GM23248 (cell line): ENCODE data around the gene SMIM23. TPM values are rescaled to one million over a fixed set of nuclear protein-coding genes. Genes with fewer than 3 reads are reported as not detected.

Experiments used
- DNase-seq: peaks from one replicate; pipeline ENCODE4 v3.0.0-alpha.2; 2015
- H2AFZ ChIP-seq: fragments of 200-600 bp; sonication (generic); 2 replicates; pipeline ENCODE4 v1.6.1; 2016; ENCODE audit warnings: antibody characterized with exemption
- H3F3A ChIP-seq: fragments of 200-600 bp; sonication (generic); 2 replicates; pipeline ENCODE4 v1.6.1; 2016; ENCODE audit warnings: mild to moderate bottlenecking, antibody characterized with exemption, mixed run types; ENCODE audit not compliant: insufficient read depth
- H3K27ac ChIP-seq: fragments of 200-600 bp; sonication (generic); 2 replicates; pipeline ENCODE4 v1.5.1; 2016; ENCODE audit warnings: mild to moderate bottlenecking
- H3K27me3 ChIP-seq: fragments of 200-600 bp; sonication (generic); replicated peaks from 2 replicates; pipeline ENCODE4 v1.6.1; 2016; ENCODE audit warnings: mild to moderate bottlenecking; ENCODE audit not compliant: insufficient read depth
- H3K36me3 ChIP-seq: fragments of 200-600 bp; sonication (generic); 2 replicates; pipeline ENCODE4 v1.6.1; 2016; ENCODE audit warnings: low read depth, mild to moderate bottlenecking
- H3K4me1 ChIP-seq: fragments of 200-600 bp; sonication (generic); 2 replicates; pipeline ENCODE4 v1.6.1; 2016; ENCODE audit warnings: mild to moderate bottlenecking; ENCODE audit not compliant: insufficient read depth
- H3K4me2 ChIP-seq: fragments of 200-600 bp; sonication (generic); one replicate; pipeline ENCODE4 v1.6.1; 2016; ENCODE audit warnings: mild to moderate bottlenecking; ENCODE audit not compliant: unreplicated experiment
- H3K4me3 ChIP-seq: fragments of 200-600 bp; sonication (generic); 2 replicates; pipeline ENCODE4 v1.5.1; 2016; ENCODE audit warnings: mild to moderate bottlenecking
- H3K79me2 ChIP-seq: fragments of 200-600 bp; sonication (generic); 2 replicates; pipeline ENCODE4 v1.6.1; 2016; ENCODE audit warnings: mild to moderate bottlenecking; ENCODE audit not compliant: insufficient read depth
- H3K9ac ChIP-seq: fragments of 200-600 bp; sonication (generic); 2 replicates; pipeline ENCODE4 v1.6.1; 2016; ENCODE audit warnings: mild to moderate bottlenecking
- H3K9me2 ChIP-seq: fragments of 200-600 bp; sonication (generic); 2 replicates; pipeline ENCODE4 v1.6.1; 2016; ENCODE audit warnings: mixed run types, mild to moderate bottlenecking, moderate library complexity; ENCODE audit not compliant: insufficient read depth
- H3K9me3 ChIP-seq: fragments of 200-600 bp; sonication (generic); one replicate; pipeline ENCODE4 v1.6.1; 2017; ENCODE audit warnings: low read depth
- H4K20me1 ChIP-seq: fragments of 200-600 bp; sonication (generic); 2 replicates; pipeline ENCODE4 v1.6.0; 2016; ENCODE audit not compliant: insufficient read depth
- EZH2 ChIP-seq: fragments of 200-600 bp; sonication (generic); IDR thresholded peaks from 2 replicates; pipeline ENCODE4 v1.6.1; 2018; ENCODE audit warnings: antibody characterized with exemption, mild to moderate bottlenecking; ENCODE audit not compliant: insufficient read depth, poor library complexity, severe bottlenecking
- EZH2phosphoT487 ChIP-seq: fragments of 200-600 bp; sonication (generic); IDR thresholded peaks from 2 replicates; pipeline ENCODE4 v1.6.1; 2018; ENCODE audit warnings: antibody characterized with exemption, moderate library complexity, mild to moderate bottlenecking, low read depth; ENCODE audit not compliant: insufficient read depth
- whole genome bisulfite sequencing, 2 experiments: methylation state at CpG; one replicate each; pipeline ENCODE4 v1.1.6; 2015 to 2017; ENCODE audit warnings: low lambda C conversion rate in 2 of 2, low coverage in 1 of 2; ENCODE audit errors: missing lambda C conversion rate in 2 of 2; 5-methylcytosine and 5-hydroxymethylcytosine counted together
- in situ Hi-C: fragments of 300-500 bp; cut with MboI; formaldehyde crosslinking; loops from 2 replicates; pipeline ENCODE4 v1.15.0; 2020
- polyA plus RNA-seq: library from polyadenylated mRNA; unstranded; fragments of >200 nt; fragmentation: Nextera tagmentation; extraction: Ambion mirVana; gene quantifications from 2 replicates; pipeline ENCODE4 v1.2.1, GENCODE V29; 2016
- total RNA-seq: library from RNA; depleted of rRNA; stranded (reverse); fragments of >200 nt; shearing (Covaris generic); gene quantifications from 2 replicates; pipeline ENCODE4 v1.2.3, GENCODE V29; 2014

Gene SMIM23
- total and polyA plus RNA-seq, 2 experiments from 2014 or later, result not detected

- Histone ChIP-seq H4K20me1 (no peaks in the 10 kb centered on the region), H3K9ac (no peak overlapping the region), H3K9me3 (no peaks in the 10 kb centered on the region), H3K27me3 (peaks cover 23% of the 10 kb centered on the region), H3K4me1 (no peaks in the 10 kb centered on the region), H3K9me2 (no peaks in the 10 kb centered on the region), H3K79me2 (no peaks in the 10 kb centered on the region), H3K27ac (no peak overlapping the region), H2AFZ (no peak overlapping the region), H3K36me3 (no peaks in the 10 kb centered on the region), H3F3A (peaks cover 10% of the 10 kb centered on the region; the same call in 1 of the 2 replicates), H3K4me3 (no peak overlapping the region), H3K4me2 (no peak overlapping the region)
- in situ Hi-C loops, result no loop called here
- TF ChIP-seq EZH2phosphoT487, result no peak
- TF ChIP-seq EZH2, result no peak
- DNase-seq, result peak; percentile 89
These were observed 23.3 kb downstream of the SMIM23 start for GRCh38 chr5:171808951-171809350.

GRCh38 chr5:171810227-171810626, 24.6 kb downstream of the SMIM23 start:
- Histone ChIP-seq H2AFZ (no peak overlapping the region), H3K9ac (no peak overlapping the region), H3F3A (peaks cover 10% of the 10 kb centered on the region; the same call in 1 of the 2 replicates), H3K4me2 (no peak overlapping the region), H3K79me2 (no peaks in the 10 kb centered on the region), H3K9me3 (no peaks in the 10 kb centered on the region), H3K9me2 (no peaks in the 10 kb centered on the region), H3K4me3 (no peak overlapping the region), H3K4me1 (no peaks in the 10 kb centered on the region), H4K20me1 (no peaks in the 10 kb centered on the region), H3K27me3 (peaks cover 10% of the 10 kb centered on the region; the same call in 1 of the 2 replicates), H3K36me3 (no peaks in the 10 kb centered on the region), H3K27ac (no peak overlapping the region)
- TF ChIP-seq EZH2phosphoT487 (no peak), EZH2 (no peak)
- DNase-seq, result no peak
- in situ Hi-C loops, result no loop called here
- WGBS, 2 experiments, result 55 to 58% methylated on average over 11 of the region's 11 CpGs

- Histone ChIP-seq H3K4me3 (no peak overlapping the region), H3K9me2 (no peaks in the 10 kb centered on the region), H2AFZ (no peak overlapping the region), H3F3A (peaks cover 5% of the 10 kb centered on the region; the same call in 1 of the 2 replicates), H3K27me3 (peaks cover 23% of the 10 kb centered on the region), H3K36me3 (no peaks in the 10 kb centered on the region), H3K4me1 (no peaks in the 10 kb centered on the region), H3K79me2 (no peaks in the 10 kb centered on the region), H3K9me3 (no peaks in the 10 kb centered on the region), H3K27ac (no peak overlapping the region), H3K4me2 (no peak overlapping the region), H3K9ac (no peak overlapping the region), H4K20me1 (no peaks in the 10 kb centered on the region)
- 65 to 73% methylated on average over 4 of the region's 4 CpGs for WGBS, 2 experiments
- no peak for DNase-seq
- in situ Hi-C loops, result no loop called here
- TF ChIP-seq EZH2phosphoT487 (no peak), EZH2 (no peak)
These were observed 27.7 kb downstream of the SMIM23 start for GRCh38 chr5:171813270-171813669.

GRCh38 chr5:171813813-171814490, 28.3 kb downstream of the SMIM23 start:
- H3K36me3 ChIP-seq, result no peaks in the 10 kb centered on the region
- no peak for TF ChIP-seq EZH2phosphoT487
- TF ChIP-seq EZH2, result no peak
- 41 to 44% methylated on average over 7 of the region's 7 CpGs for whole genome bisulfite sequencing, 2 experiments

GRCh38 chr5:171816666-171817065, 31.0 kb downstream of the SMIM23 start:
- Histone ChIP-seq H3K36me3 (no peaks in the 10 kb centered on the region), H3F3A (no peaks in the 10 kb centered on the region), H3K9me3 (no peaks in the 10 kb centered on the region), H3K9ac (no peak overlapping the region), H3K4me1 (no peaks in the 10 kb centered on the region), H4K20me1 (no peaks in the 10 kb centered on the region), H2AFZ (no peak overlapping the region), H3K4me3 (no peak overlapping the region), H3K4me2 (no peak overlapping the region), H3K9me2 (no peaks in the 10 kb centered on the region), H3K27me3 (peaks cover 38% of the 10 kb centered on the region), H3K27ac (no peak overlapping the region), H3K79me2 (no peaks in the 10 kb centered on the region)
- 0% methylated on average over 1 of the region's 1 CpG for WGBS, 2 experiments
- in situ Hi-C loops, result no loop called here
- no peak for DNase-seq
- TF ChIP-seq EZH2, result no peak
- TF ChIP-seq EZH2phosphoT487, result no peak

More at GRCh38 chr5:171813813-171814490, 28.3 kb downstream of the SMIM23 start:
- in situ Hi-C loops, result no loop called here
- Histone ChIP-seq H3K9me3 (no peaks in the 10 kb centered on the region), H3K4me3 (no peak overlapping the region), H3K27me3 (peaks cover 25% of the 10 kb centered on the region), H3K79me2 (no peaks in the 10 kb centered on the region), H3K9ac (no peak overlapping the region), H3F3A (no peaks in the 10 kb centered on the region), H2AFZ (no peak overlapping the region), H3K27ac (no peak overlapping the region), H4K20me1 (no peaks in the 10 kb centered on the region), H3K4me1 (no peaks in the 10 kb centered on the region), H3K4me2 (no peak overlapping the region), H3K9me2 (no peaks in the 10 kb centered on the region)
- no peak for DNase-seq
